HepG2 (cell line): ENCODE data around the gene ALS2. TPM values are rescaled to one million over a fixed set of nuclear protein-coding genes. Genes with fewer than 3 reads are reported as not detected.

Source experiments
- CBX5 ChIP-seq: sonication (generic); formaldehyde crosslinking; IDR thresholded peaks from 2 replicates; pipeline ENCODE4 v1.4.0; 2020; ENCODE audit warnings: missing genetic modification reagents, borderline replicate concordance
- FOXK2 ChIP-seq: fragments of 450-650 bp; IDR thresholded peaks from 2 replicates; pipeline ENCODE4 v1.6.1; 2016
- FOXO4 ChIP-seq: sonication (generic); formaldehyde crosslinking; conservative IDR thresholded peaks from 2 replicates; pipeline ENCODE4 v1.8.1; 2023; ENCODE audit warnings: missing genetic modification reagents
- SNRNP70 ChIP-seq: fragments of 200-400 bp; formaldehyde crosslinking; IDR thresholded peaks from 2 replicates; pipeline ENCODE4 v1.6.1; 2017; ENCODE audit warnings: mild to moderate bottlenecking, low read depth, low read length, moderate library complexity
- ZNF770 ChIP-seq: sonication (generic); formaldehyde crosslinking; IDR thresholded peaks from 2 replicates; pipeline ENCODE4 v1.5.0; 2020; ENCODE audit warnings: mild to moderate bottlenecking, missing genetic modification reagents
- polyA plus RNA-seq, 8 experiments: library from polyadenylated mRNA; depleted of rRNA in 3 of 8; stranded (reverse) in 7 of 8; unstranded in 1 of 8; fragments of >200 nt; fragmentation: Illumina TruSeq in 4 of 8; extraction: Trizol in 4 of 8; gene quantifications; 2 replicates each; pipeline versions ENCODE4 v1.2.1 to v1.2.3, GENCODE V29; 2011 to 2016; ENCODE audit warnings: low read depth in 4 of 8, missing spikeins in 1 of 8, mixed read lengths in 1 of 8; ENCODE audit not compliant: insufficient read depth in 1 of 8
- total RNA-seq, 5 experiments: library from RNA; depleted of rRNA; stranded (reverse); fragments of >200 nt; fragmentation: Illumina TruSeq; extraction: Trizol; gene quantifications; 2 replicates each; pipeline ENCODE4 v1.2.3, GENCODE V29; 2016; ENCODE audit warnings: low read depth in 1 of 5
- TF ChIP-seq, protein P1 (sequence below): IDR thresholded peaks from 2 replicates; pipeline ENCODE4 v1.6.1; 2012; ENCODE audit warnings: low read length, improper control_type of control experiment

The ALS2 gene
- total and polyA plus RNA-seq, 2 of the 13 experiments (the other 11 are each of a cell fraction or from before 2014, with no cell fraction given), result 12.7 to 19.3 TPM

- TF ChIP-seq, protein P1, sequence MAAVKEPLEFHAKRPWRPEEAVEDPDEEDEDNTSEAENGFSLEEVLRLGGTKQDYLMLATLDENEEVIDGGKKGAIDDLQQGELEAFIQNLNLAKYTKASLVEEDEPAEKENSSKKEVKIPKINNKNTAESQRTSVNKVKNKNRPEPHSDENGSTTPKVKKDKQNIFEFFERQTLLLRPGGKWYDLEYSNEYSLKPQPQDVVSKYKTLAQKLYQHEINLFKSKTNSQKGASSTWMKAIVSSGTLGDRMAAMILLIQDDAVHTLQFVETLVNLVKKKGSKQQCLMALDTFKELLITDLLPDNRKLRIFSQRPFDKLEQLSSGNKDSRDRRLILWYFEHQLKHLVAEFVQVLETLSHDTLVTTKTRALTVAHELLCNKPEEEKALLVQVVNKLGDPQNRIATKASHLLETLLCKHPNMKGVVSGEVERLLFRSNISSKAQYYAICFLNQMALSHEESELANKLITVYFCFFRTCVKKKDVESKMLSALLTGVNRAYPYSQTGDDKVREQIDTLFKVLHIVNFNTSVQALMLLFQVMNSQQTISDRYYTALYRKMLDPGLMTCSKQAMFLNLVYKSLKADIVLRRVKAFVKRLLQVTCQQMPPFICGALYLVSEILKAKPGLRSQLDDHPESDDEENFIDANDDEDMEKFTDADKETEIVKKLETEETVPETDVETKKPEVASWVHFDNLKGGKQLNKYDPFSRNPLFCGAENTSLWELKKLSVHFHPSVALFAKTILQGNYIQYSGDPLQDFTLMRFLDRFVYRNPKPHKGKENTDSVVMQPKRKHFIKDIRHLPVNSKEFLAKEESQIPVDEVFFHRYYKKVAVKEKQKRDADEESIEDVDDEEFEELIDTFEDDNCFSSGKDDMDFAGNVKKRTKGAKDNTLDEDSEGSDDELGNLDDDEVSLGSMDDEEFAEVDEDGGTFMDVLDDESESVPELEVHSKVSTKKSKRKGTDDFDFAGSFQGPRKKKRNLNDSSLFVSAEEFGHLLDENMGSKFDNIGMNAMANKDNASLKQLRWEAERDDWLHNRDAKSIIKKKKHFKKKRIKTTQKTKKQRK, result no peak
- TF ChIP-seq FOXK2 (no peak), SNRNP70 (no peak), CBX5 (no peak), ZNF770 (CRISPR knock-in tag) (no peak), FOXO4 (no peak)
Observed at GRCh38 chr2:201779901-201780673, 646 bp downstream of the ALS2 start (continued).
